Gastroesophageal sphincter (tissue), 2 donors: Measurements from ENCODE around the gene KLHL29.

ENCODE experiments used
- EP300 ChIP-seq: sonication (generic); formaldehyde crosslinking; IDR thresholded peaks from one replicate; pipeline ENCODE4 v1.6.1; 2017; ENCODE audit warnings: antibody characterized with exemption, mild to moderate bottlenecking
- POLR2A ChIP-seq, 2 donors: fragments of 450-650 bp; IDR thresholded peaks; one replicate each; pipeline ENCODE4 v1.6.1; 2017; ENCODE audit warnings: antibody characterized with exemption in 2 of 2, mild to moderate bottlenecking in 2 of 2, moderate library complexity in 1 of 2

GRCh38 chr2:23632831-23633395 is 247.9 kb downstream of the KLHL29 start:
- TF ChIP-seq EP300 (no peak), POLR2A (IDR thresholded peaks at IDR 0.05) (no peak)
